GM18907 (cell line): Measurements from ENCODE around the gene FOXN1.
"Not testable (repeated sequence)": the region's sequence is repeated elsewhere in the genome, so short reads cannot be mapped to it uniquely, and the experiment has no call there.

Source experiments
- ATAC-seq: cut with Tn5 transposase; IDR thresholded peaks from one replicate; pipeline ENCODE4 v1.9.1; 2021; ENCODE audit warnings: mild to moderate bottlenecking, moderate library complexity; ENCODE audit not compliant: unreplicated experiment

Gene FOXN1

DNA sequence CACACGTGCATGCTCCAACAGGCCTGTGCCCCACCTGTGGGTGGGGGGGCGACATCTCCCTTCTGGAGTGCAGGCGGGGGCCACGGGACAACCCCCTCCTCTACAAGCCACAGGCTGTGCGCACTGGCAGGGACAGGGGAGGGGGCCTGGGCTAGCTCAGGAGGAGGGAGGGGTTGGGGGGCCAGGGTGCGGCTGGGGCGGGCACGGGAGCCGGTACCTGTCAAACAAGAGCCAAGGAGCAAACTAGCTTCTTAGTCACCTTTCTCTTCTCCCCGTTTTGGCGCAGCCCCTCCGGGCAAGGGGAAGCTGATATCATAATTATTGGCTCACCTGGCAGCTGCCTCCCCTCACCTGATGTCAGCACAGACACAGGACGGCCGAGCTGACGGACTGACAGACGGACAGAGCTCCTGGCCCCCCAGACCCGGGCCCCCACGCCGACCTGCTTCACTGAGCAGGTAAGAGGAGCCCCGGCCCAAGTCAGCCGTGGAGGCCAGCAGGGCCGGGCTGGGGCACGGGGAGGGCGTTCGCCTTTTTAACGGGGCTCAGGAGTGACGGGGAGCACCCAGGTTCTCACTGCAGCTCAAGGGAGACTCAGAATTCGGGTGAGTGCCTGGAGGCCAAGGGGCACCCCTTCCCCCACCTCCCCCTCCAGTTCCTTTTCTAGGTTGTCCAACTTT is at the start of gene FOXN1:
FOXN1 (plus strand) TSS at position 363 of the 680 bp plus-strand sequence. CDS start 17,622 bp downstream, outside the sequence.
- no peak for ATAC-seq

GRCh38 chr17:28457890-28458289 is 48.3 kb upstream of the FOXN1 start:
- no peak for ATAC-seq

DNA sequence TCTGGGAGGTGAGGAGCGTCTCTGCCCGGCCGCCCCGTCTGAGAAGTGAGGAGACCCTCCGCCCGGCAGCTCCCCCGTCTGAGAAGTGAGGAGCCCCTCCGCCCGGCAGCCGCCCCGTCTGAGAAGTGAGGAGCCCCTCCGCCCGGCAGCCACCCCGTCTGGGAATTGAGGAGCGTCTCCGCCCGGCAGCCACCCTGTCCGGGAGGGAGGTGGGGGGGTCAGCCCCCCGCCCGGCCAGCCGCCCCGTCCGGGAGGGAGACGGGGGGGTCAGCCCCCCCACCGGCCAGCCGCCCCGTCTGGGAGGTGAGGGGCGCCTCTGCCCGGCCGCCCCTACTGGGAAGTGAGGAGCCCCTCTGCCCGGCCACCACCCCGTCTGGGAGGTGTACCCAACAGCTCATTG is 47.3 kb upstream of the FOXN1 start:
- not testable (repeated sequence) for ATAC-seq

DNA sequence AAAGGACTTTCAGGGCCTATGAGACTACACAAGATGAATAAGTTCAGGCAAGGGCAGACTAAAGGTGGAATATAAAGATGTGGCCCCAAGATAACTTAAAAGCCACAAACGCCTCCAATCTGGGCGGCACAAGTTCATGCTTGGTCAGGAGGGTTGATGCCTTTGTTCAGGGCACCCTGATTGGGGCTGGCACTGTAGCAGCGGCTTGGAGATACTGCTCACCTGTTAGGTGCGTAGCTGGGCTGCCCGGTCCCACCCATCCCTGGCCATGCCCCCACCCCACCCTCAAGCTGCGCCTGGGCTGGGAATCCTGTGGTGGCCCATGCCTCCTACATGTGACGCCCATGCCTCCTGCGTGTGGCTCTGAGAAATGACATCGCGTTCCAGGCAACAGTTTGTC is 45.2 kb upstream of the FOXN1 start:
- no peak for ATAC-seq

GRCh38 chr17:28466001-28466400 is 40.1 kb upstream of the FOXN1 start:
- no peak for ATAC-seq

- ATAC-seq = no peak
Measured at GRCh38 chr17:28466521-28467048, 39.6 kb upstream of the FOXN1 start.

- ATAC-seq = no peak
Measured at GRCh38 chr17:28467456-28468025, 38.6 kb upstream of the FOXN1 start.

DNA sequence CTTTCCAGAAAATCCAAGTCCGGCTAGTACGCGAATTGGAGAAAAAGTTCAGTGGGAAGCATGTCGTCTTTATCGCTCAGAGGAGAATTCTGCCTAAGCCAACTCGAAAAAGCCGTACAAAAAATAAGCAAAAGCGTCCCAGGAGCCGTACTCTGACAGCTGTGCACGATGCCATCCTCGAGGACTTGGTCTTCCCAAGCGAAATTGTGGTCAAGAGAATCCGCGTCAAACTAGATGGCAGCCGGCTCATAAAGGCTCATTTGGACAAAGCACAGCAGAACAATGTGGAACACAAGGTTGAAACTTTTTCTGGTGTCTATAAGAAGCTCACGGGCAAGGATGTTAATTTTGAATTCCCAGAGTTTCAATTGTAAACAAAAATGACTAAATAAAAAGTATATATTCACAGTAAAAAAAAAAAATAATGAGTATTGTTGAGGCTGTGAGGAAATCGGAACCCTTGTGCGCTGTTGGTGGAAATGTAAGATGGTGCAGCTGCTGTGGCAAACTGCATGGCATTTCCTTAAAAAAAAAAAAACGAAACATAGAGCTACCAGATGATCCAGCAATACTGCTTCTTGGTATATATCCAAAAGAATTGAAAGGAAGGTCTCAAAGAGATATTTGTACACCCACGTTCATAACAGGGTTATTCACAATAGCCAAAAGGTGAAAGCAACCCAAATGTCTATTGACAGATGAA is 38.0 kb upstream of the FOXN1 start:
- not testable (repeated sequence) for ATAC-seq

GRCh38 chr17:28468781-28469180 is 37.4 kb upstream of the FOXN1 start:
- peak; percentile 71 for ATAC-seq

DNA sequence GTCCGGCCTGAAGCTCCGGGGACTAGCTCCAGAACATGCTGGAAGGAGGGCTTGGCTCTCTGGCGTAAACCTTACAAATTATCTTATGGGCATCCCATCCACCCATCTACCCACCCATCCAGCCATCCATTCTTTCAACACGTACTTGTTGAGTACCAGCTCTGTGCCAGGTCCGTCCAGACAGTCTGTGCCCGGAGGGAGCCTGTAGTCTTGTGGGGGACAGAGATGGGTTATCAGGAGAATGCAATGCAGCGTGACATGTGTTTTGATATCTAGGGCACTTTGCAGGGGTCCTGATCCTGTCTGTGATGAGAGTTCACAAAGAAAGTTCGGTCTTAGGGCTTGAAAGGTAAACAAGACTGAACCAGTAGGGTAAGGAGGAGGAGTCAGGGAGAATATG is 36.8 kb upstream of the FOXN1 start:
- no peak for ATAC-seq

GRCh38 chr17:28470266-28470913 is 35.8 kb upstream of the FOXN1 start:
- ATAC-seq = no peak

- no peak for ATAC-seq
Measured at GRCh38 chr17:28470914-28471366, 35.2 kb upstream of the FOXN1 start.

DNA sequence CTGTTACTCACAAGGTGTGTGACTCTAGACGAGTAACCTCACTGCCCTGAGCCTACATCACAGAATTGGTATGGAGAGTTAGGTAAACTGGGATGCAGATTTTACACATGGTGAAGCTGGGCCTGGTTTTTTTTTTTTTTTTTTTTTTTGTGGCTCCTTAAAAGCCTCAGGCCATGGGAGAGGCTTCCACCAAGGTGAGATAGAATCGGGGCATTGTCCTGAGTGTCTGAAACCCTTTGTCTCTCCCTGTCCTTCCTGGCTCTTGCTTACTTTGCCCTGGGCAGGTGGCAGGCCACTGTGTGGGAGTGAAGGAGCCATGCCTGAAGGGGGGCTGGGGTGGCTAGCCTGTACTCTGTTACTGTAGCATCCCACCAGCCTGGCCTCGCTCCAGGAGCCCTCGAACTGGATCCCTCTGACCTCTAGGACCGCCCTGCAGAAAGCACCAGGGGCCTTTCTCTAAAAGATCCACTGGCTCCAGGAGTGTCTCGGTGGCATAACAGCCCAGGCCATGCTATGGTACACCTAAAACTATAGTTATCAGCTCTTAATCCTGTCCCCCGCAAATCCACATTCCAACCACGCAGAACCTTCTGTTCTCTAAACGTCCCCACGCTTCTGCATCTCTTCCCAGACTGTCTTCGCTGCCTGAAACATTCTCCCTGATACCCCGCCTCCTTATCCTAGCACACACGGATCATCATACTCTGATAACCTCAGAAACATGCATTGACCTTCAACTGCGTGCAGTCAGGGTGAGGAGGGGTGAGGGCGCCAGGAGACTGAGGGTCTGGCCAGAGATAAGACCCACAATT is 34.4 kb upstream of the FOXN1 start:
- ATAC-seq = no peak

- no peak for ATAC-seq
Measured at GRCh38 chr17:28472871-28473497, 33.2 kb upstream of the FOXN1 start.

GRCh38 chr17:28473542-28473941 is 32.6 kb upstream of the FOXN1 start, which contains the start of gene SLC13A2:
Gene SLC13A2 (plus strand): TSS chr17:28473644. CDS start chr17:28473713, 69 bp downstream.
- no peak for ATAC-seq

DNA sequence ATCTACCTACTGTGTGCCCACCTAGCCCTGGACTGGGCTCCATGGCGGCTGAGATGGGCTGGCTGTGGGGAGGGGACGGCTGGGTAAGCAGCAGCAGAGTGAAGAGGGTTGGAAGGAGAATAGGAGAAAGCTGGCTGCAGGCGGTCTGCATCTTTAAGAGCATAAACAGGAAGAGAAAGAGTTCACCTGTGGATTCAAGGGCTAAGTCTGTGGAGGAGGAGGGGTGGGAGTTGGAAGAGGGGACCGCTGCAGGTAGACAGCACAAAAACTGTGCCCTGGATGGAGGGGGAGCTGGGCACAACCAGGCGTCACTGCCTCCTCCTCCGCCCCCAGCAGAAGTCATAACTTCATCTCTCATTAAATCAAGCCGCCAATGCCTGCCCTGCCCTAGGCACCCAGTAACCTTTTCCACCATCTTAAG is 32.0 kb upstream of the FOXN1 start:
- no peak for ATAC-seq

DNA sequence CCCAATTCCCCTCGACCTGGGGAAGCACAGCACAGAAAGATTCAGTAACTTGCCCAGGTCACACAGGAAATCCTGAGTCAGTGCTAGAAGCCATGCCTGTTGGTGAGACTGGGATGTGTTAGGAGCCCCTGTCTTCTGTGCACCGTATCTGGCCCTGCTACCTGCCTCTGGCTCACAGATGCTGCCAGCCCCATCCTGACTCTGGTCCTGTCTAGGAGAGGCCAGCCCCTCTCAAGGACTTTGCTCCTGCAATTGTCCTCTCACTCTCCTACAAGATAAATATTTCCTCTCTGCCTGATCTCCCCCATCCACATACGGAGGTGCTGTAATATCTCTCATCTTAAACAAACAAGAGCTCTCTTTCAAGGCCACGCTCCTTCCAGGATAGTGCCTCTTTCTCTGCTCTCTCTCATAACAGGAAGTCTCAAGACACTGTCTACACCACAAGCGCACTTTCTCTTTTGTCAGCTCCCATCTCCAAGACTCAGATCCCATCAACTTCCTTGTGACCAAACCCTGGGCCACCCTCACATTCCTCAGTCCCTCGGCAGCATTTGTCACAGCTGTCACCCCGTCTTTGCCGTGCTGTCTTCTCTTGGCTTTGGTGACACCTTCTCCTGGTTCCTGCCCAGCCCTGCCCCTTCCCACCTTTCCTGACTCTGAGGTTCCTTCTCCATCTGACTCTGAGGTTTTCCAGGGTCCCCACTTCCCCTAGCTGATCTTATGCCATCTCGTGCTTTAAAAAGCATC is 30.8 kb upstream of the FOXN1 start:
- ATAC-seq = no peak

- no peak for ATAC-seq
Measured at GRCh38 chr17:28476076-28476865, 29.9 kb upstream of the FOXN1 start.
